Fibroblast of lung (primary cell): ENCODE results near the gene ZNF575. TPM values are rescaled to one million over a fixed set of nuclear protein-coding genes. Genes with fewer than 3 reads are reported as not detected.

ENCODE experiments used
- DNase-seq, 2 donors: peaks; one replicate each; pipeline versions ENCODE4 v3.0.0 to v3.0.0-alpha.2; 2010; ENCODE audit warnings: low read depth in 2 of 2
- H2AFZ ChIP-seq: 2 replicates; pipeline ENCODE4 v1.5.1; 2012; ENCODE audit warnings: low read length, control low read depth, inconsistent platforms
- H3K27ac ChIP-seq: 2 replicates; pipeline ENCODE4 v1.5.1; 2011; ENCODE audit warnings: low read length, control low read depth; ENCODE audit not compliant: insufficient read depth
- H3K27me3 ChIP-seq: 2 replicates; pipeline ENCODE4 v1.5.1; 2011; ENCODE audit warnings: mild to moderate bottlenecking, low read length; ENCODE audit not compliant: control insufficient read depth, insufficient read depth
- H3K36me3 ChIP-seq: 2 replicates; pipeline ENCODE4 v1.5.1; 2011; ENCODE audit warnings: low read length; ENCODE audit not compliant: control insufficient read depth, insufficient read depth
- H3K4me1 ChIP-seq: 2 replicates; pipeline ENCODE4 v1.5.1; 2011; ENCODE audit warnings: low read length; ENCODE audit not compliant: control insufficient read depth, insufficient read depth; ENCODE audit errors: extremely low read depth
- H3K4me2 ChIP-seq: 2 replicates; pipeline ENCODE4 v1.5.1; 2011; ENCODE audit warnings: low read length, control low read depth; ENCODE audit not compliant: insufficient read depth; ENCODE audit errors: extremely low read depth
- H3K4me3 ChIP-seq, 4 experiments: fragments of 200-600 bp in 1 of 4; sonication (generic) in 1 of 4; replicated peaks in 1 of 4; 2 replicates each; pipeline ENCODE4 v1.5.1; 2011 to 2016; ENCODE audit warnings: low read length in 4 of 4, low read depth in 3 of 4, mild to moderate bottlenecking in 3 of 4, control low read depth in 2 of 4, inconsistent platforms in 1 of 4, mixed read lengths in 1 of 4; ENCODE audit not compliant: insufficient read depth in 1 of 4; ENCODE audit errors: control extremely low read depth in 1 of 4
- H3K79me2 ChIP-seq: 2 replicates; pipeline ENCODE4 v1.5.1; 2012; ENCODE audit warnings: mild to moderate bottlenecking, low read length, inconsistent platforms; ENCODE audit not compliant: control insufficient read depth, insufficient read depth
- H3K9ac ChIP-seq: 2 replicates; pipeline ENCODE4 v1.5.1; 2011; ENCODE audit warnings: mild to moderate bottlenecking, low read length, control low read depth; ENCODE audit not compliant: insufficient read depth
- H3K9me3 ChIP-seq: 2 replicates; pipeline ENCODE4 v1.5.1; 2012; ENCODE audit warnings: low read depth, low read length; ENCODE audit not compliant: control insufficient read depth, insufficient read depth
- H4K20me1 ChIP-seq: 2 replicates; pipeline ENCODE4 v1.5.1; 2011; ENCODE audit warnings: low read length; ENCODE audit not compliant: control insufficient read depth, insufficient read depth; ENCODE audit errors: extremely low read depth
- CTCF ChIP-seq, 2 donors: IDR thresholded peaks in 1 of 2; conservative IDR thresholded peaks in 1 of 2; 1 replicate in 1 of 2; 2 replicates in 1 of 2; pipeline ENCODE4 v1.5.1; 2011 to 2012; ENCODE audit warnings: low read length in 2 of 2, control low read depth in 1 of 2, inconsistent platforms in 1 of 2, low read depth in 1 of 2, mild to moderate bottlenecking in 1 of 2
- EZH2 ChIP-seq: IDR thresholded peaks from 2 replicates; pipeline ENCODE4 v1.5.1; 2012; ENCODE audit warnings: low read length, control low read depth, mild to moderate bottlenecking; ENCODE audit errors: missing control alignments
- polyA plus RNA-seq, 2 donors: library from polyadenylated mRNA; depleted of rRNA in 1 of 2; stranded (reverse) in 1 of 2; unstranded in 1 of 2; fragments of >200 nt; gene quantifications; 2 replicates each; pipeline ENCODE4 v1.2.1, GENCODE V29; 2011 to 2012; ENCODE audit warnings: missing spikeins in 1 of 2
- total RNA-seq: library from RNA; depleted of rRNA; stranded (reverse); fragments of >200 nt; gene quantifications from 2 replicates; pipeline ENCODE4 v1.2.1, GENCODE V29; 2014

The ZNF575 gene
- total and polyA plus RNA-seq, 2 donors (not counting 1 experiment from before 2014, with no cell fraction given): 0.27 to 0.33 TPM

- Histone ChIP-seq H3K36me3 (no peaks in the 10 kb centered on the region), H3K27me3 (no peaks in the 10 kb centered on the region), H3K4me2 (peak overlapping the region; percentile 7), H2AFZ (peak overlapping the region; percentile 65), H3K9me3 (no peaks in the 10 kb centered on the region), H4K20me1 (no peaks in the 10 kb centered on the region), H3K79me2 (peaks cover 6% of the 10 kb centered on the region), H3K9ac (peak overlapping the region; percentile 5), H3K4me3 (peak overlapping the region in 2 of 4 experiments; percentile 34 to 99), H3K27ac (peak overlapping the region; percentile 76), H3K4me1 (no peaks in the 10 kb centered on the region)
- no peak for DNase-seq
- TF ChIP-seq CTCF (conservative IDR thresholded peaks at IDR 0.05 in 1 of 2, IDR thresholded peaks at IDR 0.05 in 1 of 2; ENCODE audit: low read depth in 1 of 2, low read length in 2 of 2) (no peak), EZH2 (no peak)
Measured at GRCh38 chr19:43575955-43576878, 43.2 kb downstream of the ZNF575 start.

GRCh38 chr19:43578787-43579186, 45.8 kb downstream of the ZNF575 start:
- Histone ChIP-seq H3K27me3 (no peaks in the 10 kb centered on the region), H3K36me3 (no peaks in the 10 kb centered on the region), H3K9me3 (no peaks in the 10 kb centered on the region), H3K4me1 (no peaks in the 10 kb centered on the region), H3K27ac (no peak overlapping the region), H3K4me2 (no peak overlapping the region), H3K9ac (no peak overlapping the region), H3K79me2 (peaks cover 6% of the 10 kb centered on the region), H3K4me3 (no peak overlapping the region), H4K20me1 (no peaks in the 10 kb centered on the region), H2AFZ (no peak overlapping the region)
- no peak for TF ChIP-seq EZH2
- TF ChIP-seq CTCF (conservative IDR thresholded peaks at IDR 0.05 in 1 of 2, IDR thresholded peaks at IDR 0.05 in 1 of 2; ENCODE audit: low read depth in 1 of 2, low read length in 2 of 2): no peak
- DNase-seq: no peak

GRCh38 chr19:43581467-43581866, 48.5 kb downstream of the ZNF575 start:
- Histone ChIP-seq H2AFZ (no peak overlapping the region), H3K4me1 (no peaks in the 10 kb centered on the region), H3K9me3 (no peaks in the 10 kb centered on the region), H3K9ac (no peak overlapping the region), H3K79me2 (no peaks in the 10 kb centered on the region), H3K27ac (no peak overlapping the region), H4K20me1 (no peaks in the 10 kb centered on the region), H3K27me3 (no peaks in the 10 kb centered on the region), H3K36me3 (no peaks in the 10 kb centered on the region), H3K4me3 (peak overlapping the region in 1 of 4 experiments; percentile 66), H3K4me2 (peak overlapping the region; percentile 15)
- TF ChIP-seq EZH2: no peak
- TF ChIP-seq CTCF (conservative IDR thresholded peaks at IDR 0.05 in 1 of 2, IDR thresholded peaks at IDR 0.05 in 1 of 2; ENCODE audit: low read depth in 1 of 2, low read length in 2 of 2): no peak
- no peak for DNase-seq
